Stomach (tissue), 4 donors: Measurements from ENCODE around the gene RHOH.

ENCODE experiments used
- CTCF ChIP-seq, 7 experiments: fragments of 450-650 bp in 4 of 7; fragments of 200-600 bp in 3 of 7; sonication (generic) in 3 of 7; IDR thresholded peaks; one replicate each; pipeline ENCODE4 v1.5.1; 2016 to 2019; ENCODE audit warnings: antibody characterized with exemption in 7 of 7, control low read depth in 2 of 7, mild to moderate bottlenecking in 1 of 7
- EP300 ChIP-seq: sonication (generic); formaldehyde crosslinking; IDR thresholded peaks from one replicate; pipeline ENCODE4 v1.6.1; 2017; ENCODE audit warnings: antibody characterized with exemption
- POLR2A ChIP-seq, 4 donors: fragments of 450-650 bp; IDR thresholded peaks; one replicate each; pipeline ENCODE4 v1.6.1; 2016; ENCODE audit warnings: antibody characterized with exemption in 4 of 4, control low read depth in 2 of 4, mild to moderate bottlenecking in 1 of 4, moderate library complexity in 1 of 4
- POLR2AphosphoS5 ChIP-seq, 3 donors: sonication (generic); formaldehyde crosslinking; IDR thresholded peaks; one replicate each; pipeline ENCODE4 v1.6.1; 2016; ENCODE audit warnings: antibody characterized with exemption in 3 of 3

- TF ChIP-seq CTCF (IDR thresholded peaks at IDR 0.05) (peak in 5 of 7 experiments; percentile 86 to 97 (median 90)), EP300 (no peak), POLR2AphosphoS5 (IDR thresholded peaks at IDR 0.05) (peak in 1 of 3 donors; percentile 50), POLR2A (IDR thresholded peaks at IDR 0.05) (no peak)
Observed at GRCh38 chr4:40149960-40150385, 46.9 kb upstream of the RHOH start.
